CD4-positive, alpha-beta T cell treated with Interleukin-15 for 4 hours (primary cell): ENCODE results near the gene POP5.
"Not testable (repeated sequence)": the region's sequence is repeated elsewhere in the genome, so short reads cannot be mapped to it uniquely, and the experiment has no call there.

ENCODE experiments used
- DNase-seq: peaks from one replicate; pipeline ENCODE4 v3.0.0-alpha.2; 2020; ENCODE audit warnings: low spot score

Gene POP5

GRCh38 chr12:120580787-120581723, at the start of gene POP5:
POP5 (minus strand) TSS chr12:120581402; CDS start chr12:120581362, 40 bp downstream.
- peak; percentile 96 for DNase-seq

DNA sequence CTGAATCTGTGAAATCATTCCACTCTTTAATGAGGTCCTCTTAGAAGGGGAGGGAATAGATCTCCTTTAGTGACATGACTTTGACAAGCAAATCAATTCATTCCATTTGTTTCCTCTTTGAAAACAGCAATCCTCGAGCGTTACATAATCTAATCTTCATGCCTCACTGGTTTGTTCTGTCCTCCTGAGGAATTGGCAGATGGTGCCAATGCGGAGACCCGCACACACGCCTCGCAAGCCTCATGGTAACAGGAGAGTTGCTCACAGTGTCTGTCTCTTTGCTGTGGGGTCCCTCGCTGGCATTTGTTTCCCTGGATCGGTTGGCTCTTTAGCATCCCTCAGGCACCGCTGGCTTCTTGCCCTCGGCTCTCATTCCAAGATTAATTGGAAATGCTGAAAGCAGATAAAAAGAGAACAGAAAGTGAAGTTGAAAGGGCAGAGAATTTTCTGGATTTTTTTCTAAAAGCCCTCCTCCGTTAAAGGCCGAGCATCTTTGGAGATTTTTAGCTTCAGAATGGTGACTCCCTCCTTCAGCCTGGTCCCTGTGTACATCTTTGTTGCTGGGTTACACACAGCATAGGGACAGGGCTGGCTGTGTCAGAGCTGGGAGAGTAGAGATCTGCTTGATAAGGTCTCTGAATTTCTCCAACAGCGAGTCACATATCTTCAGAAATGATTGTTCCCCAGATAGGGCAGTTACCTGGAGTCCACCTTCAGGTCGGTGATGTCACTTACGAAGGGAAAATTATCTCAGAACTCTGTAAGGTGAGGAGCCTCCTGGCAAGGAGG, 49.1 kb upstream of the POP5 start:
- DNase-seq: no peak

GRCh38 chr12:120628919-120629318, 47.7 kb upstream of the POP5 start:
- DNase-seq: no peak

DNA sequence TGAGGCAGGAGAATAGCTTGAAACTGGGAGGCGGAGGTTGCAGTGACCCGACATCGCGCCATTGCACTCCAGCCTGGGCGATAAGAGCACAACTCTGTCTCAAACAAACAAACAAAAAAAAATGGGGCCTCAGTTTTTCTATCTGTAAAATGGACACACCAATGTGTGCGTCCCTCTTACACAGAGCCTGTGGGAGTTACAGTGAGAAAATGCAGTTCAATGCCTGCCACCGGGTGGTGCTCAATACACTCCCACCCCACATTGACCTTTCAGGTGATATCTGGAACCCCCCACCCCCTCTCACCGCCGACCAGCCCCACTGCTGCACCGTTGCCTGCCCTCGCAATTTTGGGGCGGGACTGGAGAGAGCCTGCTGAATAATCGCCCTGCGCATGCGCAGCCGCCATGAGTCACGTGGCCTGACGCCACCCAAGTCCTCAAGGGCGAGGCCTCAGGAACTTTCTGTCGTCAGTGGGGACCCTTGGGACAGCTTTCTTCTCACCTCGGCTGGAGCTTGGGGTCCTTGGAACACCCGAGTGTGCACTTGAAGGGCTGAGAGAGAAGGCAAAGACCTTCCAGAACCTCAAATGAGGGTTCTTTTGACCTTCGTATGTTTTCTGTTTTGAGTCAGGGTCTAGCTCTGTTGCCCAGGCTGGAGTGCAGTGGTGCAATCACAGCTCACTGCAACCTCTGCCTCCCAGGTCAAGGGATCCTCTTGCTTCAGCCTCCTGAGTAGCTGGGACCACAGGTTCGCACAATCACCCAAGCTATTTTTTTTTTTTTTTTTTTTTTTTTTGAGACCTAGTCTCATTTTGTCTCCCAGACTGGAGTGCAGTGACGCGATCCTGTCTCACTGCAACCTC, 44.6 kb upstream of the POP5 start:
- peak; percentile 7 for DNase-seq

DNA sequence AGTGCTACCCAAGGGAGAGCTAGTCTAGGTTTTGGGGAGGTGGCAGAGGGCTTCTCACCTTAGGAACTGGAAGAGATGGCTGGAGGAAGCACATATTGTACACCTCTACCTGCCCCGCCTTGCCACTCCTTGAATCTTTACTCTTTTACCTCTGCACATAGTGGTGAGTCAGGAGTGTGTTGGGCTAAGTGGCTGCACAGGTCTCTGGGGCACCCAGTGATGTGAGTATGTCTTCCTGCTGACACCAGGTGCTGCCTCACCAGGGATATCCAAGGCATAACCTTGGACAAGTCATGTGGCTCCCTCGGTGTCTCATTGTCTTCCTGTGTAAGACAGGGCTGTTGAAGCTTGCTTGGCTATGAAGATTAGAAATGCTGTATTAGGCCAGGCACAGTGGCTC, 39.4 kb upstream of the POP5 start:
- DNase-seq: no peak

DNA sequence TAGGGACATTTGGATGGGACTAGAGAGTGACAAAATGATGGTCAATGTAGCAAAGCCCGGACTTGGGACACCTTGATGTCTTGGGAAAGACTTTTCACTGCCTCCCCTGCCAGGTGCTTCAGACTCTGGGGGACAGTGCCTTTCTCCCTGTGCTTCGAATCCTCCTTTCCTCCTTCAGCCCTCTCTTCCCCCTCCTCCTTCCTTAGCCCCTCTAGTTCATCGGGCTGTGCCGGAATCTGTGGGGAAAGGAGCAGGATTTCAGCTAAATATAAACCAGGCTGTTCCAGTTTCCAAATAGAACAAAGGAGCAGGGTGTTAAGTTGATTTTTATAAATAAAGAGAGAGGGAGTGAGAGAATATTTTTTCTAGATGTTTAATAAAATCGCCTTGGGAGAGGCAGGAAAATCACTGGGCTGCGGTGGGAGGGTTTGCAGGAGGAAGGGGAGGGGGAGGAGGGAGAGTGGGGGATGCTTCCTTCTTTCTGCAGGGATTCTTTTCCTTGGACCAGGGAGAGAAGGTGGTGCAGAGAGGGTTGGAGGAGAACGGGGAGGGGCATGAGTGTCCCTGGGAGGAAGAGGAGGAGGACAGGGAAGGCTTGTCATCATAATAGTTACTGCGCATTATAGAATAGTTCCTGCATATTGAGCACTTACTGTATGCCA, 37.9 kb upstream of the POP5 start:
- no peak for DNase-seq

DNA sequence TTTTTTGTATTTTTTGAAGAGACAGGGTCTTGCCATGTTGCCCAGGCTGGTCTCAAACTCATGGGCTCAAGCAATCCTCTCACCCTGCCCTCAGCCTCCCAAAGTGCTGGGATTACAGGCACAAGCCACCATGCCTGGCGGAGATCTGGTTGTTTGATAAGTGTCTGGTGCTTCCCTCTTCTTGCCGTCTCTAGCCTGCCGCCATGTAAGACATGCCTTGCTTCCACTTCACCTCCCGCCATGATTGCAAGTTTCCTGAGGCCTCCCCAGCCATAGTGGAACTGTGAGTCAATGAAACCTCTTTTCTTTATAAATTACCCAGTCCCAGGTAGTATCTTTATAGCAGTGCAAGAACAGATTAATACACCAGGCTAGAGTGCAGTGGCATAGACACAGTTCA, 36.6 kb upstream of the POP5 start:
- DNase-seq: not testable (repeated sequence)

DNA sequence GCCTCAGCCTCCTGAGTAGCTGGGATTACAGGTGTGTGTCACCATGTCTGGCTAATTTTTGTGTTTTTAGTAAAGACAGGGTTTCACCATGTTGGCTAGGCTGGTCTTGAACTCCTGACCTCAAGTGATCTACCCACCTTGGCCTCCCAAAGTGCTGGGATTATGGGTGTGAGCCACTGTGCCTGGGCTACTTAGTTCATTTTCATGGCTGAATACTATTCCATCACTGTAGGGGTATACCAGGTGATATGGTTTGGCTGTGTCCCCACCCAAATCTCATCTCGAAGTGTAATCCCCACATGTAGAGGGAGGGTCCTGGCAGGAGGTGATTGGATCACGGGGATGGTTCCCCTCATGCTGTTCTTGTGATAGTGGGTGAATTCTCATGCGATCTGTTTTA, 36.0 kb upstream of the POP5 start:
- DNase-seq: not testable (repeated sequence)

DNA sequence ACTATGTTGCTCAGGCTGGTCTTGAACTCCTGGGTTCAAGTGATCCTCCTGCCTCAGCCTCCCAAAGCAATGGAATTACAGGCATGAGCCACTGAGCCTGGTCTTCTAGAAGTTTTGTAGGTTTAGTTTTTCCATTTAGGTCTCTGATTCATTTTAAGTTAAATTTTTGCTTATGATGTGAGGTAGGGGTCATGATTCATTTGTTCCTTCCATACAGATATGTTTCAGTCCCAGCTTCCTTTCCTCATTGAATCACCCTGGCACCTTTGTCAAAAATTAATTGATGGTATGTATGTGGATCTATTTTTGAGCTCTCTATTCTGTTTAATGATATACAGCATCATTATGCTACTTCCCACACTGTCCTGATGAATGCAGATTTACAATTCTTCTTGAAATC, 33.6 kb upstream of the POP5 start:
- DNase-seq: no peak

- DNase-seq: not testable (repeated sequence)
Observed at GRCh38 chr12:120611534-120611933, 30.3 kb upstream of the POP5 start.

- no peak for DNase-seq
Observed at GRCh38 chr12:120610560-120610959, 29.4 kb upstream of the POP5 start.

- not testable (repeated sequence) for DNase-seq
Observed at GRCh38 chr12:120602416-120602815, 21.2 kb upstream of the POP5 start.

DNA sequence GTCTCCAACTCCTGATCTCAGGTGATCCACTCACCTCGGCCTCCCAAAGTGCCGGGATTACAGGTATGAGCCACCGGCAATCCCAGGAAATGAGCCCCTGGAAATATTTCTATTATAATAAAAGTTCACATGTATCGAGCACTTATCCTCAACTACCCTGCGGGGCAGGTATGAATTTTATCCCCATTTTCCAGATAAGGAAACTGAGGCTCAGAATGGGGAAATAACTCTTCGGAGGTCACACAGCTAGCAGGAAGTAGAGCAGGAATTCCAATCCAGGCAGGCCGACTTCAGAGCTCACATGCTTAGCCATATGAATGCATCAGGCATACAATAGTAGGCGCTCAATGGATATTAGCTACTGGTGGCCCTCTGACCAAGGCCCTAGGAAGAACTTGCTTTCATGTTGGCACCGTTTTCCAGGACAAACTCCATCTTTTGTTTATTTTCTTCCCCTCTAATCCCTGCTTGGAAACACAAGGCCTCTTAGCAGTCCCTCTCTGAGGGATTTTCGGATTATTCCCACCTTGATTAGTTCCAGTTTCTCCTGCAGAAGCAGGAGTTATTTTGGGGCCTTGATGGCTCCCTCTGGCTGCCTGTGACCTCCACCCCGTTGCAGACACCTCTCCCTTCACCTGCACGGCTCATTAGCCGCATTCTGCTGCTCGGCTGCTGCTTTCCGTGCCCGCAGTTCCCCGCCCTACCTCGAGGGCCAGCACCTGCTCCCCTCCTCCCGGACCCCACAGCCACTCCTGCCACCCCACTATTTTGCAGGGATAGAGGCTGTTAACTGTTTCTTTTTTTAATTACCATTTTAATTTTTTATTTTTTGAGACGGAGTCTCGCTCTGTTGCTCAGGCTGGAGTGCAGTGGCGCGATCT, 18.7 kb upstream of the POP5 start:
- DNase-seq: no peak

- no peak for DNase-seq
Observed at GRCh38 chr12:120598674-120599463, 17.7 kb upstream of the POP5 start.

- DNase-seq: no peak
Observed at GRCh38 chr12:120597861-120598260, 16.7 kb upstream of the POP5 start.

GRCh38 chr12:120596901-120597300, 15.7 kb upstream of the POP5 start:
- no peak for DNase-seq

GRCh38 chr12:120592121-120593049, 11.2 kb upstream of the POP5 start:
- DNase-seq: no peak

DNA sequence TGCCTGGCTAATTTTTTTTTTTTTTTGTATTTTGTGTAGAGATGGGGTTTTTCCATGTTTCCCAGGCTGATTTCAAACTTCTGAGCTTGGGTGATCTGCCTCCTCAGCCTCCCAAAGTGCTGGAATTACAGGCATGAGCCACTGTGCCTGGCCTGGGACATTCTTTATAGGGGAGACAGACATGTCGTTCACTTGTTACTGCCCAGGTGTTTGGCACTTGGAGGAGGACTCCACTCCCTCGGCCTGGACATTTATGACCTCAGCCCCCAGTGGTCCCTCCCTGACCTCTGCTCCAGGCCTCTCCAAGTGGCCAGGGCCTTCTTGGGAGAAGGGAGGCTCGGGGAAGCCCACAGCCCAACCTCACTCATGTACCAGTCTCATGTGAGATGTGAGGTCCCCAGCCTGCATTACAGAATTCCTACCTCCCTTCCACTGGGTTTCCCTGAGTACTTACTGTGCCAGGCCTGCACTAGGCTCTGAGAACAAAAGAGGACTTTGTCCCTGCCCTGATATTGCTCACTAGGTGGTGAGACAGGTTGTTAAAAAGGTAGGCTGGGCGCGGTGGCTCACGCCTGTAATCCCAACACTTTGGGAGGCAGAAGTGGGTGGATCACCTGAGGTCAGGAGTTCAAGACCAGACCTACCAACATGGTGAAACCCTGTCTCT, 9.7 kb upstream of the POP5 start:
- DNase-seq: no peak
